Measurements from ENCODE around the gene WASHC1. TPM values are rescaled to one million over a fixed set of nuclear protein-coding genes. Genes with fewer than 3 reads are reported as not detected.
"Not testable (repeated sequence)": the region's sequence is repeated elsewhere in the genome, so short reads cannot be mapped to it uniquely, and the experiment has no call there.

Gene WASHC1, protein sequence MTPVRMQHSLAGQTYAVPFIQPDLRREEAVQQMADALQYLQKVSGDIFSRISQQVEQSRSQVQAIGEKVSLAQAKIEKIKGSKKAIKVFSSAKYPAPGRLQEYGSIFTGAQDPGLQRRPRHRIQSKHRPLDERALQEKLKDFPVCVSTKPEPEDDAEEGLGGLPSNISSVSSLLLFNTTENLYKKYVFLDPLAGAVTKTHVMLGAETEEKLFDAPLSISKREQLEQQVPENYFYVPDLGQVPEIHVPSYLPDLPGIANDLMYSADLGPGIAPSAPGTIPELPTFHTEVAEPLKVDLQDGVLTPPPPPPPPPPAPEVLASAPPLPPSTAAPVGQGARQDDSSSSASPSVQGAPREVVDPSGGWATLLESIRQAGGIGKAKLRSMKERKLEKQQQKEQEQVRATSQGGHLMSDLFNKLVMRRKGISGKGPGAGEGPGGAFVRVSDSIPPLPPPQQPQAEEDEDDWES
- 5.3 and 7.2 TPM in 2 replicates for total RNA-seq

DNA sequence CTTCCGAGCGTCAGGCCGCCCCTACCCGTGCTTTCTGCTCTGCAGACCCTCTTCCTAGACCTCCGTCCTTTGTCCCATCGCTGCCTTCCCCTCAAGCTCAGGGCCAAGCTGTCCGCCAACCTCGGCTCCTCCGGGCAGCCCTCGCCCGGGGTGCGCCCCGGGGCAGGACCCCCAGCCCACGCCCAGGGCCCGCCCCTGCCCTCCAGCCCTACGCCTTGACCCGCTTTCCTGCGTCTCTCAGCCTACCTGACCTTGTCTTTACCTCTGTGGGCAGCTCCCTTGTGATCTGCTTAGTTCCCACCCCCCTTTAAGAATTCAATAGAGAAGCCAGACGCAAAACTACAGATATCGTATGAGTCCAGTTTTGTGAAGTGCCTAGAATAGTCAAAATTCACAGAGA is at the start of gene WASHC1:
WASHC1 (minus strand) TSS at position 101 of the 400 bp plus-strand sequence. CDS start 4,457 bp downstream, outside the sequence.
- DNase-seq (ENCODE audit: low read depth, low spot score) = not testable (repeated sequence)

DNA sequence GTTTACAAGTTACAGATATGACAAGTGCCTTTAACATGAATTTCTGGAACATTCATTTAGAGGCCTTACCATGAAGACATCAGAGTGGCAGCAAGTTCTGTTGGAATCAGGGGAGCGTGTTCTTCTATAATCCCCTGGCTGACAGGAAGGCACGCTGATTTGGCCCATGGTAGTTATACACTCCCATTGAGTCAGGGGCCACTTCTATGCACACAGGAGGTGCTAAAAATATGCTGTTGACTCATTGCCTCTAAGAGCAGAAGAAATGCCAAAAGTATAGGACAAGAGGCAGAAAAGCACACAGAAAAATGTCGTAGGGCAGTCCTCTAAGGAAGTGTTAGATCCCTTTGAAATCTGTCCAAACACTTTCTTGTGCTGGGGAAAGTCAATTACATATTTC is 49.1 kb upstream of the WASHC1 start:
- DNase-seq (ENCODE audit: low read depth, low spot score) = not testable (repeated sequence)

DNA sequence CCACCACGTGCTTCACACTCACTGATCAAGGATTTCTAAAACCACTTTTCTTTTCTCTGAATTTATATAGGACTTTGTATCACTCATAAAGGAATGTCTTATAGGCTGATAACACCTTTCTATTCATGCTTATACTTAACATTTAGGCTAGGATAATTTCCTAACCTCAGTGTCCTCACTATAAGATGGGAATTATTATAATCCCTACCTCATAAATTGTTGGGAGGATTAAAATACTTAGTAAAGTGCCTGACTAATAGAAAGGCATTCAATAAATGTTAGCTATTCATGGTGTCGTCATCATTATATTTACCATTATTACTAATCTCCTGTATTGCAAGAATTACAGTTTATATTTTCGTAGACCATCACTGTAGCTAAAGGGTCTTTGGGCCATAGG is 47.1 kb upstream of the WASHC1 start:
- DNase-seq (ENCODE audit: low read depth, low spot score) = not testable (repeated sequence)

DNA sequence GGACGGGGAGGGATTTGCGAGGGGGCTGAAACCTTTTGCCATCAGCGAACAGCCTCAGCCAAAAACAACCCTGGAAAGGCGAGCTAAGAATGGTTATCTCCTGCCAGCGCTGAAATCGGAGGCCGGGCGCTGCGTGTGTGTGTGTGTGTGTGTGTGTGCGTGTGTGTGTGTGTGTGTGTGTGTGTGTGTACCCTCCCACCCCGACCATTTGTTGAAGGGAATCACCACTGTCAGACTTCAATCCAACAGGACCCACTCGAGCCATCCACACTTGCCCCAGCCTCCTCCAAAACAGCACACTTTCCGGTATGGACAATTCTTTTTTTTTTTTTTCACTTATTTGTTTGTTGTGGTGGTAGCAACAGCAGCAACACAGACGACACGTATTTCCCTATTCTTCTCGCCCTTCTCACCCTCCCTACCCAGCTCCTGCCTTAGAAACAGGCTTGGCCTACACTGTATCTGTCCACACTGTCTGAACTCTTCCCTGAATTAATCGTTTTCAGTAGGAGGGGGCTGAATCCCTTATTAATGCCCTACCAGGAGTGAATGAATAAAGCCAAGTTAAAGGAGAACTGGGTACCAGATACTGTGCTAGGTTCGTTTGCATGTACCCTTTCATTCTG is 44.8 kb upstream of the WASHC1 start:
- not testable (repeated sequence) for DNase-seq (ENCODE audit: low read depth, low spot score)

DNA sequence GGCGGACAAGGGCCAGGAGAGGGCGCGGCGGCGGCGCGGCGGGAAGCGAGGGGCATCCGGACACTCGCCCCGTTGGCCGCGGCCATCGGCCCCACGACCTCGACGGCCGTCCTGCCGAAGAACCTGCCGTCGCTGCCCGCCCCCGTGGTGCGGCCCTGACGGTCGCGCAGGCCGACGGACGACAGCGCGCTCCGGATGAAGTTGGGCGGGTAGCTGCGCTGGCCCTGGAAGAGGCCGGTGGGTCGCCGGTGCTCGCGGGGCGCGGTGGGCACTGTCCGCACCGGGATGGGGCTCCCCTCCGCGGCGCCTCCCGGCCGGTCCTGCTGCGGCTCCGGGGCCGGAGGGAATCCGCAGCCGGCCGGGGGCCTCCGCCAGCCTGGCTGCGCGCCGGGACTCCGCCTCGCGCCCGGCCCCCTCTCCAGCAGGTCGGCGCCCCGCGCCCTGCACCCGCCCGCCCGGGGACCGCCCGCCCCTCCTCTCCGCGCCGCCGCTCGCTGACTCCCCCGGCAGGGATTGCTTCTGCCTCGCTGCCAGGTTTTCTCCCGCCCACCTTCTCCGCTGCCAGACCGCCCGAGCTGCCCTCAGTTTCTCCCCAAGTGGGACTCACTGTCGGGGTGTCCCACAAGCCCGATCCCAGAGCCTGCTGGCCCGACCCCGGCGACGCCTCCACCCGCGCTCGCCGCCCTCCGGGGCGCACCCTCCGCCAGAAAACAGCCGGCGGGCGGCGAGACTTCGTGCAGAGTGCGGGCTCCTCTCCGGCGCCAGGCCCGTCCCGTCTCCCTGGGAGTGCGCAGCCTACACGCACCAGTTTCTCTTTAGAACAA is 44.0 kb upstream of the WASHC1 start:
- DNase-seq (ENCODE audit: low read depth, low spot score) = not testable (repeated sequence)

DNA sequence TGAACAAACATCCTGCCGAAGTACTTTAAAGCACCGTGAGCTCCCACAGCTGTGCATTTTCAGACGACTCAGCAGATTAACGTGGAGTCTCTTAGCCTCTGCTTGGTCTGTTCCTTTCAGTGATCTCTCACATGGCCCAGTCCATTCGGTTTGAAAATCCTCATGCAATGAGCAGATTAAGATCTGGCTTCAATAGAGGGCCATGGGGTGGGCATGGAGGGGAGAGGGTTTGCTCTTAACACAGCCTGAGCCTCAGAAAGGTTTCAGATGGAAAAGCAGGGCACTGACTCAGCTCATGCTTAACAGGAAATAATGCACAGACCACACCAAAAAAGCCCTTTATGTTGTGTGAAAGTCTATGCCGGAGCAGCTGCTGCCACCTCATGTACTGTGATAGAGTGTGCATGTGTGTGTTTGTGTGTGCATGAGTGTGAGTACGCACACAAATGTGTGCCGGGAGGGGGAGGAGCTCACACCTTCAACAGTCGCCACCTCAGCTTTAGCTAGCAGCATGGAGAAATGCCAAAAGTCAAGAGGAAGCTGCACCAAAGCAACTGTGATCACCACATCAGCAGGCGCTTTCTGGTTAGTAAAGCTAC is 33.9 kb upstream of the WASHC1 start:
- not testable (repeated sequence) for DNase-seq (ENCODE audit: low read depth, low spot score)

DNA sequence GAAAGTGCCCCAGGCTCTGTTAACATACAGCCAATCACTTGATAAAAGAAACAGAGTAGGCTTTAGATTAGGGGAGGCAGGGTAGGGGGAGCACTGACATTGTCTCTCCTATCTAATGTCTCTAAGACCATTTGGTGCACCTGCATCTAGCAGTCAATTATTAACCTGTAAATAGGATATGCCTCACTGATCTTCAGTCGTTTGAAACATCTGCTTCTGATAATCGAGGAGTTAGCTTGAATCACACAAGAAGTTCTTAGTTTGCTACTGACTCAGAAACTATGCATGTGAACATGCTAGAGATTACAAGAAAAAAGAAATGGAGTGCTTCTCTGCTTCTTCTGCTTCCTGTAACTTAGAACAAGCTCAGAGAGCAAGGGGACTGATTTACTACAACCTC is 23.4 kb upstream of the WASHC1 start:
- not testable (repeated sequence) for DNase-seq (ENCODE audit: low read depth, low spot score)

DNA sequence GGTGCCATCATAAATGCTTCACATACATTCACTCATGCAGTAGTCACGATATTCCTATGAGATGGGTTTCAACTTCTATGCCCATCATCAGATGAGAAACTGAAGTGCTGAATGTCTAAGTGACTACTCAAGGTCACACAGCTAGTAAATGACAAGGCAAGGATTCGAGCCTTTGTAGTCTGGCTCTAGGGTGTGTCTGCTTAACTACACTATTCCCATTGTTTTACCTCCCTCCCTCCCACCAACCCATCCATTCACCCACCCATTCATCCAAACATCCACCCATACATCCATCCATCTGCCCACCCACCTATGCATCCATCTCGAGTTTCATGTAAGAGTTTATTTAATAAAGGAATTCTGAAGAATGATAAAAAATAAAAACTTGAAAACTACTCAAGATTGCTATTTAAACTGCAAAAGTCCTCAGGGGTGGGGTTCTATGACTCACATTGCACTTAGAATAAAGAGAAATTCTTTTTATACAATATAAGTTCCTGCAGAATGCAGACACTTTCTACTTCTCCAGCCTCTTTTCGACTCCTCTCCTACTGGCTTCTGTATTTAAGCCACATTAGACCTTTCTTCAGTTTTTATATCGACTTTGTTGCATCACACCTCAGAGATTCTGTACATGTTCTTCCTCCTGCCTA is 19.1 kb upstream of the WASHC1 start:
- not testable (repeated sequence) for DNase-seq (ENCODE audit: low read depth, low spot score)

DNA sequence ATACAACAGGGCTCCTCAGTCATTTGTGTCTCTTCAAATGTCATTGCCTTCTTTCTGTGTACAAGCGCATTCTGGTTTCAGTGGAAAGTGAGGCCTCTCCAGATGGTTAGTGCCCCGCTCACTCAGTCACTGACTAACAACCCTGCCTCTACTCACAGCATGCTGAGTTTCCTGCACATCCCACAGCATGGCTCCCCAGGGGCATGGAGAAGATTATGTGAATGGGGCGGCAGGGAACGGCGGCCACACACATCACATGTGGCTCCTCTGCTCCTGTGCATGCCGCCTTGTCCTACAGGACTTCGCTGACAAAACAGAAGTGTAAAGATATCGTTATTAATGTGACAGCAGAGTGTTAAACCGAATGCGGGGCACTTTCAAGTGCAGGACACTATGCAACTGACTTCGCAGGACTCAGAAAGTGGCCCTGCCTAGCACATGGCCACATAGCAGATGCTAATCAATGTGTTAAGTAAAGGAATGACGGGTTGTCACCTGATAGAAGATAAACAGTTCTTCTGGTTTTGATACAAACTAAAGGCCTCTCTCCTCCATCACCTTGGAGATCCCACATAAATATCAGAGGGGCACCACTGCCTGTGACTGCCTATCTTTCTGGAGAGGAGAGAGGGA is 17.5 kb upstream of the WASHC1 start:
- not testable (repeated sequence) for DNase-seq (ENCODE audit: low read depth, low spot score)

DNA sequence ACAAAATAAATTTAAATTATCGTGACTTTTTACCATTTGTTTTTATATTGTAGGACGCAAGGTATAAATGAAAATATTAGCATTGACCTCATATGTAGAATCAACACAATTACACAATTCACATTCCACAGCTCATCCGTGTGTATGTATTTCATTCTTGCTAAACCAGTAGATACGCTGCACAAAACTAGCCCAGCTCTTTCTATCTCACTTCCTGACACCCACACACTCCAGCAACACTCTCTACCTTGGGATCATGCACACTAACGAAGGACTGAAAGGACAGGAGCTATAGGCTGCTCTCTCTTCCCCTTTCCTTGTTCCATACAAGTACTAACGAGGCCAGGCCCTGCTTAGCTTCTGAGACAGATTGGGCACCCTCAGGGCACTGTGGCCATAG is 16.9 kb upstream of the WASHC1 start:
- not testable (repeated sequence) for DNase-seq (ENCODE audit: low read depth, low spot score)

DNA sequence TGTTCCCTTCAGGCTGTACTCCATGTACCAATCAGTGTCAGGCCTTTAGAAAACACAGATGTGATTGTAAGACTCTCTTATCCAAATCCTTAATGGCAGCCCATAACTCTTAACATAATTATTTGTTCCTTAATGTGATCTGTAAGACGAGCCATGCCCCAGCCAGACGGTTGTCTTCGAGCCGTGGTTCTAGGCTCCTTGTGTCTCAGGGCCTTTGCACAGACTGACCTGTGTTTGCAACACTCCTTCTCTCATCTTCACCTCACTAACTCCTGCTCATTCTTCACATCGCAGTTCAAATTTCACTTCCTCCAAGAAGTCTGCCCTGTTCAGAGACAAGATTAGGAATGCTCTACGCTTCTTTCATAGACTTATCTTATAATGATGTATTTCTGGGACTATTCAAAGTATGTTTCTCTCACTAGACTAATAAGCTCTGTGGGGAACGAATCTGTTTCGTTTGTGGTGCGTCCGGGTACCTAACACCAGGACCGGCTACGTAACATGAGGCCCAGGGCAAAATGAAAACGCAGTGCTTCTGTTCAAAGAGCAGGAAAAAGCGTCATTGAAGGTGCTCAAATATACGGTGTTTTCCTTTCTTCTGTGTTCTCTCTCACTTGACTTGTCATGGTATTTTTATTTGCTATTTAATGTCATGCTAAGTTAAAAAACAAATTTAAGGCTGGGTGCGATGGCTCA is 16.1 kb upstream of the WASHC1 start:
- DNase-seq (ENCODE audit: low read depth, low spot score) = not testable (repeated sequence)

DNA sequence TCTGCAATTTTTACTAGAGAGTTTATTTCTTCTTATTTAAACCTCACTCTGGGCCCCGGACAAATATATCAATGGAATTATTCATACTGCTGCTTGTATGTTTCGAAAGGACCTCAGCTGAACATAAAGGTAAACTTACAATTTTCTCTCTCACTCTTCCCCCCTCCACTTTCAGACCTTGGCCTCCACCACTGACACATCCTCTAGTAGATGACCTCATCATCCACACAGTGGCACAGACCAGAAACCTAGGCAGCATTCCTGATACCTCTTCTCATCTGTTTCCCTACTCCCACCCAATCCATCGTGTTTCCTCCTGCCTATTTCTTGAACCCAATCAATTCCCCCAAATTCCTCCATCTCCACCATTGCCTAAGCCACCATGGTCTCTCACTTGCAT is 15.2 kb upstream of the WASHC1 start:
- not testable (repeated sequence) for DNase-seq (ENCODE audit: low read depth, low spot score)

DNA sequence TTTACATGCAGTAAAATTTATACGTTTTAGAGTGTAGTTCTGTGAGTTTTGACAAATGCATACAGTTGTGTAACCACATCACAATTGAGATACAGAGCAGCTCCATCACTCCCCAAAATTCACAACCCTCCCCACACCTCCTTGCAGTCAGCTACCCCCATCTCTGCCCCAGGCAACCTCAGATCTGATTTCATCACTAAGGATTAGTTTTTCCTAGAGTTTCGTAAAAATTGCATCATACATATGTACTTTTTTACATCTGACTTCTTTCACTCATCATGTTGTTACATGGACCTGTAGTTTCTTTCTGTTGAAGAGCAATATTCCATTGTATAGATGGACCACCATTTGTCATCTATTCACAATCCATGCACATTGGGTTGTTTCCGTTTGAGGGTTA is 14.4 kb upstream of the WASHC1 start:
- not testable (repeated sequence) for DNase-seq (ENCODE audit: low read depth, low spot score)

DNA sequence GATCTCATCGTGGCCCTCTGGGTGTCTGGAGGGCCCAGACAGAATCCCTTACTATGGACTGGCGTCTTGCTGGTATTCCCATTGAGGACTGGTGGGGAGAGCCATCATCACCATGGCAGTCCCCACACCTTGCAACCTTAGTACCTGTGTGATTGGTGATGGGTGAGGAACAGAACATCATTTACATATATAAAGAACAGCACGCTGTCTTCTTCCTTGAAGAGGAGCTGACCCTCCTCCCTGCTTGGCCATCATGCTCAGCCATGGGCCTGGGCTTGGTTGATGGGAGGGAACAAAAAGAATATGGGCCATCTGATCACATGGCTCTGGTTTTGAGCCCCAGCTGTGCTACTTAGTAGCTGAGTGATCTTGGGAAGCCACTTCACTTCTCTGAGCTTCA is 13.9 kb upstream of the WASHC1 start:
- not testable (repeated sequence) for DNase-seq (ENCODE audit: low read depth, low spot score)

DNA sequence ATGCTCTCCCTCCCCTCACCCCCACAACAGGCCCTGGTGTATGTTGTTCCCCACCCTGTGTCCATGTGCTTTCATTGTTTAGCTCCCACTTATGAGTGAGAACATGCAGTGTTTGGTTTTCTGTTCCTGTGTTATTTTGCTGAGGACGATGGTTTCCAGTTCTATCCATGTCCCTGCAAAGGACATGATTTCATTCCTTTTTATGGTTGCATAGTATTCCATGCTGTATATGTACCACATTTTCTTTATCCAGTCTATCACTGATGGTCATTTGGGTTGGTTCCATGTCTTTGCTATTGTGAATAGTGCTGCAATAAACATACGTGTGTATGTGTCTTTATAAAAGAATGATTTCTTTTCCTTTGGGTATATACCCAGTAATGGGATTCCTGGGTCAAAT is 12.6 kb upstream of the WASHC1 start:
- DNase-seq (ENCODE audit: low read depth, low spot score) = not testable (repeated sequence)

DNA sequence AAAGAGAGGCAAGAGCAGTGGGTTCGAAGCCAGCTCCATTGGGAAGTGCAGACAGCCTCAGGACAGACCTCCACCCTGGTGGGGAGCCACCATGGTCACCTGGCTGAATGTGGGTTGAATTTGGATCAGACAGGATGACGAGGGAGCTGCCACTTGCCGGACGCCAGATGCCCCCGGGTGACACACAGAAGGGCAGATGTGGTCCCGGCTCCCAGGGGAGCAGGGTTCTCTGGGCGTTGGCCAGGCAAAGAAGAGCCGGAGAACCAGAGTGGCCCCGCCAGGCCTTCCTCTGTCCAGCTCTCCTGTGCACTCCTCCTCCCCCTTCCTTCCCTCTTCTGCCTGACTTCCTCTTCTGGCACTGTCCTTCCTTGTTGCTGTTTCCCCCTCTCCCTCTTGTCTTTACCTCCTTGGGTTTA is 12.0 kb upstream of the WASHC1 start:
- DNase-seq (ENCODE audit: low read depth, low spot score) = not testable (repeated sequence)

DNA sequence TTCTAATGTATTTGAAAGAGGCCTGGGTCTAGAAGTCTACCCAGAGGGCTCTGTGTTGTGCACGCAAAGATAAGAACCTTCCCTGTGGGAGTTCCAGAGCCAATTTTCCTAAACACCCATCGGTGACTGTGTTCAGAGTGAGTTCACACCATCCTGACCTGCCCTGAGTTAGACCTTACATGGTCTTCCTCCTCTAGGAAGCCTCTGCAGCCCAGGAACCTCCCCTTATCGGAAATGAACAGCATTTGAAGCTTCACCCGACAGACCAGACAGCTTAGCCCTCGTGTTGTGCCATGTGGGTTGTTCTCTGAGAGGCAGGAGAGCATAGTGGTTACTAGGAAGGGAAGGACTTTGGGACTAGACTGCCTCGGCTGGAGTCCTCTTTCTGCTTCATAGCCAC is 3.1 kb upstream of the WASHC1 start:
- not testable (repeated sequence) for DNase-seq (ENCODE audit: low read depth, low spot score)

DNA sequence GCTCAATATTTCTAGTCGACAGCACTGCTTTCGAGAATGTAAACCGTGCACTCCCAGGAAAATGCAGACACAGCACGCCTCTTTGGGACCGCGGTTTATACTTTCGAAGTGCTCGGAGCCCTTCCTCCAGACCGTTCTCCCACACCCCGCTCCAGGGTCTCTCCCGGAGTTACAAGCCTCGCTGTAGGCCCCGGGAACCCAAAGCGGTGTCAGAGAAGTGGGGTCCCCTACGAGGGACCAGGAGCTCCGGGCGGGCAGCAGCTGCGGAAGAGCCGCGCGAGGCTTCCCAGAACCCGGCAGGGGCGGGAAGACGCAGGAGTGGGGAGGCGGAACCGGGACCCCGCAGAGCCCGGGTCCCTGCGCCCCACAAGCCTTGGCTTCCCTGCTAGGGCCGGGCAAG is 481 bp downstream of the WASHC1 start:
- DNase-seq (ENCODE audit: low read depth, low spot score) = not testable (repeated sequence)

DNA sequence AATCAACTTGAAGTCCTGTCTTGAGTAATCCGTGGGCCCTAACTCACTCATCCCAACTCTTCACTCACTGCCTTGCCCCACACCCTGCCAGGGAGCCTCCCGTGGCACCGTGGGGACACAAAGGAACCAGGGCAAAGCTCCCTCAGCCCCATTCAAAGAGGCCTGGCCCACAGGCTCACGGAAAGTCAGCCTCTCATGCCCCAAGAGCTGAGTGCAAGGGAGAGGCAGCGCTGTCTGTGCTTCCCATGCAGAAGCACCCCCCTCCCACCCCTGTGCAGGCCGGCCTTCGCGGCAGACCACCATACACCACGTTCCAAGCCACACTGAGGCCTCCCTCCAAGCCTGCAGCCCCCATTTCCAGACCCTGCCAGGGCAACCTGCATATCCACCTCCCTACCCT is 7.6 kb downstream of the WASHC1 start:
- not testable (repeated sequence) for DNase-seq (ENCODE audit: low read depth, low spot score)

DNA sequence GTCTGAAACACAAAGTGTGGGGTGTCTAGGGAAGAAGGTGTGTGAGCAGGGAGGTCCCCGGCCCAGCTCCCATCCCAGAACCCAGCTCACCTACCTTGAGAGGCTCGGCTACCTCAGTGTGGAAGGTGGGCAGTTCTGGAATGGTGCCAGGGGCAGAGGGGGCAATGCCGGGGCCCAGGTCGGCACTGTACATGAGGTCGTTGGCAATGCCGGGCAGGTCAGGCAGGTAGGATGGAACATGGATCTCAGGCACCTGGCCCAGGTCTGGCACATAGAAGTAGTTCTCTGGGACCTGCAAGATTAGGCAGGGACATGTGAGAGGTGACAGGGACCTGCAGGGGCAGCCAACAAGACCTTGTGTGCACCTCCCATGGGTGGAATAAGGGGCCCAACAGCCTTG is 12.4 kb downstream of the WASHC1 start:
- not testable (repeated sequence) for DNase-seq (ENCODE audit: low read depth, low spot score)
